Mucosa of descending colon (tissue), 3 donors: ENCODE results near the gene UGCG. TPM values are rescaled to one million over a fixed set of nuclear protein-coding genes. Genes with fewer than 3 reads are reported as not detected.

ENCODE experiments used
- ATAC-seq: fragments of 200-7000 bp; cut with Tn5 transposase; one replicate; pipeline ENCODE4 v1.9.1; 2020; ENCODE audit warnings: mild to moderate bottlenecking, moderate library complexity
- DNase-seq, 3 donors: peaks; one replicate each; pipeline ENCODE4 v3.0.0-alpha.2; 2020
- H3K36me3 ChIP-seq: fragments of 200-600 bp; one replicate; pipeline ENCODE4 v1.8.0; 2021; ENCODE audit warnings: low read depth, mild to moderate bottlenecking
- H3K4me1 ChIP-seq: fragments of 200-600 bp; one replicate; pipeline ENCODE4 v1.8.0; 2021; ENCODE audit warnings: low read depth, mild to moderate bottlenecking
- H3K4me3 ChIP-seq: fragments of 200-600 bp; one replicate; pipeline ENCODE4 v1.8.0; 2021; ENCODE audit warnings: mild to moderate bottlenecking
- H3K9me3 ChIP-seq: fragments of 200-600 bp; one replicate; pipeline ENCODE4 v1.8.0; 2021; ENCODE audit warnings: mild to moderate bottlenecking
- CTCF ChIP-seq: fragments of 200-600 bp; IDR thresholded peaks from one replicate; pipeline ENCODE4 v1.8.0; 2022; ENCODE audit warnings: antibody characterized with exemption, mild to moderate bottlenecking
- intact Hi-C, 2 donors: fragments of 100-400 bp; cut with DNase I in 1 of 2; cut with micrococcal nuclease in 1 of 2; formaldehyde crosslinking; loops; one replicate each; pipeline versions ENCODE4 v1.11.0 to v1.11.1; 2022; cut with DNase I, micrococcal nuclease
- total RNA-seq, 3 donors: library from RNA; stranded (reverse); fragmentation: NEBNext Ultra II Directional in 2 of 3; extraction: Animal tissue kit (Norgen Biotek cat#: 25700) in 2 of 3; gene quantifications; one replicate each; pipeline versions ENCODE4 v1.2.1 to v1.2.4, GENCODE V29; 2021 to 2023
- donor health status: DM: no; HTN: no; CAD: no; lungs with moderate emphysema.
- donor health status: DM: no; HTN: no; CAD: no.
- donor health status: DM: no; HTN: yes; CAD: no.

Gene UGCG
- total RNA-seq, 3 donors from 2014 or later: 36.5 to 48.2 (median 39.8) TPM

GRCh38 chr9:111963995-111964394 is 67.4 kb downstream of the UGCG start:
- no peaks in the 10 kb centered on the region for H3K36me3 ChIP-seq
- no peaks in the 10 kb centered on the region for H3K9me3 ChIP-seq
- no peak overlapping the region for H3K4me3 ChIP-seq
- no peak for TF ChIP-seq CTCF
- DNase-seq: no peak
- ATAC-seq: no peak
- intact Hi-C loops: no loop called here
- H3K4me1 ChIP-seq: peaks cover 6% of the 10 kb centered on the region

- Histone ChIP-seq H3K9me3 (no peaks in the 10 kb centered on the region), H3K36me3 (no peaks in the 10 kb centered on the region), H3K4me1 (peaks cover 6% of the 10 kb centered on the region), H3K4me3 (no peak overlapping the region)
- TF ChIP-seq CTCF: no peak
- ATAC-seq (peak; percentile 94), DNase-seq (no peak)
- intact Hi-C loops: no loop called here
Observed at GRCh38 chr9:111965566-111966019, 69.0 kb downstream of the UGCG start.

- no peak for ATAC-seq
- intact Hi-C loops: no loop called here
- TF ChIP-seq CTCF: no peak
- Histone ChIP-seq H3K4me1 (no peaks in the 10 kb centered on the region), H3K4me3 (no peak overlapping the region), H3K36me3 (no peaks in the 10 kb centered on the region), H3K9me3 (no peaks in the 10 kb centered on the region)
- no peak for DNase-seq
Observed at GRCh38 chr9:111966124-111966723, 69.6 kb downstream of the UGCG start.

- DNase-seq (no peak), ATAC-seq (no peak)
- no peak overlapping the region for H3K4me3 ChIP-seq
- no peaks in the 10 kb centered on the region for H3K9me3 ChIP-seq
- TF ChIP-seq CTCF: no peak
- H3K36me3 ChIP-seq: no peaks in the 10 kb centered on the region
- intact Hi-C loops: no loop called here
- H3K4me1 ChIP-seq: no peaks in the 10 kb centered on the region
Observed at GRCh38 chr9:111966861-111967291, 70.3 kb downstream of the UGCG start.

GRCh38 chr9:111967621-111968020 is 71.0 kb downstream of the UGCG start:
- no peaks in the 10 kb centered on the region for H3K4me1 ChIP-seq
- TF ChIP-seq CTCF: no peak
- no peaks in the 10 kb centered on the region for H3K9me3 ChIP-seq
- H3K4me3 ChIP-seq: no peak overlapping the region
- intact Hi-C loops: no loop called here
- DNase-seq (no peak), ATAC-seq (no peak)
- H3K36me3 ChIP-seq: no peaks in the 10 kb centered on the region

- Histone ChIP-seq H3K36me3 (no peaks in the 10 kb centered on the region), H3K9me3 (no peaks in the 10 kb centered on the region), H3K4me3 (no peak overlapping the region), H3K4me1 (peaks cover 2% of the 10 kb centered on the region)
- DNase-seq: no peak
- intact Hi-C loops: no loop called here
- no peak for TF ChIP-seq CTCF
- ATAC-seq: no peak
Observed at GRCh38 chr9:111969061-111969460, 72.4 kb downstream of the UGCG start.
